SU-DHL-6 (cell line): ENCODE data around the gene RBM4B.

Source experiments
- H2AFZ ChIP-seq: fragments of 200-600 bp; sonication (generic); 2 replicates; pipeline ENCODE4 v1.6.1; 2014; ENCODE audit warnings: low read depth, mild to moderate bottlenecking, moderate library complexity, mixed read lengths, antibody characterized with exemption, low read length; ENCODE audit not compliant: severe bottlenecking
- H3F3A ChIP-seq: fragments of 200-600 bp; shearing (Covaris generic); 2 replicates; pipeline ENCODE4 v1.6.0; 2016; ENCODE audit warnings: antibody characterized with exemption, mild to moderate bottlenecking; ENCODE audit not compliant: insufficient read depth
- H3K27ac ChIP-seq: fragments of 200-600 bp; sonication (generic); 2 replicates; pipeline ENCODE4 v1.5.1; 2016; ENCODE audit warnings: low read depth, mild to moderate bottlenecking, low read length, moderate library complexity, mixed read lengths
- H3K27me3 ChIP-seq: fragments of 200-600 bp; sonication (generic), shearing (Covaris generic); 2 replicates; pipeline ENCODE4 v1.6.0; 2014; ENCODE audit warnings: mild to moderate bottlenecking, low read length
- H3K36me3 ChIP-seq: fragments of 200-600 bp; sonication (generic); 2 replicates; pipeline ENCODE4 v1.6.1; 2014; ENCODE audit warnings: mild to moderate bottlenecking, low read length, mixed read lengths
- H3K4me2 ChIP-seq: fragments of 300-600, 200-600 bp; shearing (Covaris generic), sonication (generic); 2 replicates; pipeline ENCODE4 v1.6.0; 2014; ENCODE audit warnings: low read length, low read depth, mild to moderate bottlenecking; ENCODE audit not compliant: poor library complexity, severe bottlenecking
- H3K4me3 ChIP-seq: fragments of 200-600 bp; sonication (generic); 2 replicates; pipeline ENCODE4 v1.5.1; 2014; ENCODE audit warnings: antibody characterized with exemption, low read length, mild to moderate bottlenecking, mixed read lengths; ENCODE audit not compliant: insufficient read depth, poor library complexity, severe bottlenecking
- H3K79me2 ChIP-seq: fragments of 200-600 bp; sonication (generic); 2 replicates; pipeline ENCODE4 v1.6.1; 2014; ENCODE audit warnings: mild to moderate bottlenecking, low read length, moderate library complexity; ENCODE audit not compliant: insufficient read depth
- H3K9ac ChIP-seq: fragments of 200-600 bp; sonication (generic); 2 replicates; pipeline ENCODE4 v1.7.0; 2014; ENCODE audit warnings: mild to moderate bottlenecking, low read length
- H3K9me2 ChIP-seq: fragments of 200-600 bp; sonication (generic); replicated peaks from 2 replicates; pipeline ENCODE4 v1.6.1; 2014; ENCODE audit warnings: low read length; ENCODE audit not compliant: insufficient read depth
- H3K9me3 ChIP-seq: fragments of 200-600 bp; sonication (generic); 2 replicates; pipeline ENCODE4 v1.6.1; 2014; ENCODE audit warnings: low read length, mixed read lengths; ENCODE audit not compliant: insufficient read depth
- H4K20me1 ChIP-seq: fragments of 200-600 bp; sonication (generic); 2 replicates; pipeline ENCODE4 v1.6.1; 2014; ENCODE audit warnings: low read depth, mild to moderate bottlenecking, antibody characterized with exemption, low read length, moderate library complexity, mixed read lengths
- EZH2phosphoT487 ChIP-seq: fragments of 200-600 bp; sonication (generic), shearing (Covaris generic); conservative IDR thresholded peaks from 2 replicates; pipeline ENCODE4 v1.6.1; 2018; ENCODE audit warnings: mild to moderate bottlenecking, antibody characterized with exemption, low read length, moderate library complexity, mixed read lengths
- TF ChIP-seq, protein P1 (sequence below): fragments of 200-600 bp; sonication (generic); IDR thresholded peaks from one replicate; pipeline ENCODE4 v1.5.1; 2017; ENCODE audit warnings: antibody characterized with exemption, mild to moderate bottlenecking, low read length, moderate library complexity; ENCODE audit not compliant: insufficient read depth, poor library complexity, severe bottlenecking

The RBM4B gene

DNA sequence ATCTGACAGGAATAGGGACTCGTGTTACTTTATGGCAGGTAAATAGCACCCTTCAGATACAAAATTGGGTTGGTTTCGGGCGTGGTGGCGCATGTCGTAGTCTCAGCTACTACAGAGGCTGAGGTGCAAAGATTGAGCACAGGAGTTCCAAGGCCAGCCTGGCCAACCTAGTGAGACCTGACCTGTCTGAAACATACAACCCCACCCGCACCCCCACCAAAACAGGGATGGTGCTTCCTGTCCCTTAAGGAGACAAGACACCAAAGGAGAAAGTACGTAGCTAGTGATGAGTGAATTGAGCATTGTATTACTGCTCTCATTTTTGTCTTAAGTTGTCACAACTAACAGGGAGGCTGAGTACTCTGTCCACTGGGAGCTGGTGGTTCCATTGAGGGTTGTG is 25.0 kb downstream of the RBM4B start:
- H3K27me3 ChIP-seq, result no peaks in the 10 kb centered on the region
- H3K36me3 ChIP-seq, result peaks cover 6% of the 10 kb centered on the region
- peaks cover 28% of the 10 kb centered on the region for H3K79me2 ChIP-seq
- no peak overlapping the region for H3K9ac ChIP-seq
- no peak overlapping the region for H3K27ac ChIP-seq
- TF ChIP-seq, protein P1, sequence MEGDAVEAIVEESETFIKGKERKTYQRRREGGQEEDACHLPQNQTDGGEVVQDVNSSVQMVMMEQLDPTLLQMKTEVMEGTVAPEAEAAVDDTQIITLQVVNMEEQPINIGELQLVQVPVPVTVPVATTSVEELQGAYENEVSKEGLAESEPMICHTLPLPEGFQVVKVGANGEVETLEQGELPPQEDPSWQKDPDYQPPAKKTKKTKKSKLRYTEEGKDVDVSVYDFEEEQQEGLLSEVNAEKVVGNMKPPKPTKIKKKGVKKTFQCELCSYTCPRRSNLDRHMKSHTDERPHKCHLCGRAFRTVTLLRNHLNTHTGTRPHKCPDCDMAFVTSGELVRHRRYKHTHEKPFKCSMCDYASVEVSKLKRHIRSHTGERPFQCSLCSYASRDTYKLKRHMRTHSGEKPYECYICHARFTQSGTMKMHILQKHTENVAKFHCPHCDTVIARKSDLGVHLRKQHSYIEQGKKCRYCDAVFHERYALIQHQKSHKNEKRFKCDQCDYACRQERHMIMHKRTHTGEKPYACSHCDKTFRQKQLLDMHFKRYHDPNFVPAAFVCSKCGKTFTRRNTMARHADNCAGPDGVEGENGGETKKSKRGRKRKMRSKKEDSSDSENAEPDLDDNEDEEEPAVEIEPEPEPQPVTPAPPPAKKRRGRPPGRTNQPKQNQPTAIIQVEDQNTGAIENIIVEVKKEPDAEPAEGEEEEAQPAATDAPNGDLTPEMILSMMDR, result no peak
- no peak for TF ChIP-seq EZH2phosphoT487
- H3K9me2 ChIP-seq, result no peaks in the 10 kb centered on the region
- H3K9me3 ChIP-seq, result no peaks in the 10 kb centered on the region
- no peak overlapping the region for H3K4me2 ChIP-seq
- peaks cover 14% of the 10 kb centered on the region for H3F3A ChIP-seq
- no peak overlapping the region for H3K4me3 ChIP-seq
- H4K20me1 ChIP-seq, result 0 out of 2 replicates have a peak, but pooled peaks cover 4% of the 10 kb centered on the region
- no peak overlapping the region for H2AFZ ChIP-seq

DNA sequence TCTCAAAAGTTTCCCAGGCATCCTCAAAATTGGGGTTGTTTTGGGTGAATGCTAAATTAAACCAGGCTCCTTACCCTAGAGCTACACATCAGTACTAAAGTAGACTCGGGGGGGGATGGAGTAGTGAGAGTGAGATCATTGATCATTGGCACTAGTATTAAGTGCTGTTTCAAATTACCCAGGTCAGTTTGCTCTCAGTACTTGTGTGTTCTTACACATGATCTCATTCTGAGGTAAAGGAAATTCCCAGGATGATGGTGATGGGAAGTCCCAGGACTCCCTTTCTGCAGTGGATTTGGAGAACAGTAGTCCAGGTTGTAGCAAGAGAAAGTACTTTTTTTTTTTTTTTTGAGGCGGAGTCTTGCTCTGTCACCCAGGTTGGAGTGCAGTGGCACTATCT is 26.7 kb downstream of the RBM4B start:
- peaks cover 44% of the 10 kb centered on the region for H3K79me2 ChIP-seq
- peaks cover 13% of the 10 kb centered on the region for H3F3A ChIP-seq
- H4K20me1 ChIP-seq, result peaks cover 12% of the 10 kb centered on the region; the same call in 1 of the 2 replicates
- H3K27me3 ChIP-seq, result no peaks in the 10 kb centered on the region
- H3K9me3 ChIP-seq, result no peaks in the 10 kb centered on the region
- H3K9ac ChIP-seq, result no peak overlapping the region
- TF ChIP-seq, protein P1, result no peak
- TF ChIP-seq EZH2phosphoT487, result no peak
- H3K36me3 ChIP-seq, result peaks cover 23% of the 10 kb centered on the region
- no peak overlapping the region for H3K27ac ChIP-seq
- no peaks in the 10 kb centered on the region for H3K9me2 ChIP-seq
- no peak overlapping the region for H2AFZ ChIP-seq
- no peak overlapping the region for H3K4me2 ChIP-seq
- no peak overlapping the region for H3K4me3 ChIP-seq

DNA sequence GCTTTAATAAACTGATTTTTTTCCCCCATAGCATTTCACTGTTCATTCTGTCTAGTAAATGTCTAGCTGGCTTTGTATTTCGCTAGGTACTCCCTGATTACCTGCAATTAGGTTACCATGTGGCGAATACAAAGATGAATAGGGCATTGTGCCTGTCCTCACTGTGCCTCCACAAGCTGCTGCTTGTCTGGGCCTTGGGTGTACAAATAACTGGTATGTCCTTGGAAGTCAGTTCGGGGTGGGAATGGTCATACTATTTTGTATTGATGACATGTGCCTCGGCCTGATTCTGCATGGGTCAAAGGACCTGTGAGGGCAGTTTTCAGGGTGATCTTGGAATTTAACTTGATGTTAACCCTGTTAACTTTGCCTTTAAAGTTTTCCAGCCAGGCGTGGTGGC is 27.8 kb downstream of the RBM4B start:
- peaks cover 16% of the 10 kb centered on the region for H3F3A ChIP-seq
- no peaks in the 10 kb centered on the region for H3K27me3 ChIP-seq
- no peak overlapping the region for H2AFZ ChIP-seq
- H3K9me2 ChIP-seq, result no peaks in the 10 kb centered on the region
- no peak overlapping the region for H3K4me3 ChIP-seq
- no peaks in the 10 kb centered on the region for H3K9me3 ChIP-seq
- H3K79me2 ChIP-seq, result peaks cover 52% of the 10 kb centered on the region
- H3K36me3 ChIP-seq, result peaks cover 33% of the 10 kb centered on the region
- no peak for TF ChIP-seq EZH2phosphoT487
- TF ChIP-seq, protein P1, result no peak
- no peak overlapping the region for H3K9ac ChIP-seq
- no peak overlapping the region for H3K27ac ChIP-seq
- no peak overlapping the region for H3K4me2 ChIP-seq
- peaks cover 23% of the 10 kb centered on the region for H4K20me1 ChIP-seq
